SK-N-MC (cell line): ENCODE measurements around the gene SCN4A.

ENCODE experiments used
- EZH2 ChIP-seq: fragments of 200-600 bp; sonication (generic); IDR thresholded peaks from one replicate; pipeline ENCODE4 v1.6.1; 2017; ENCODE audit warnings: antibody characterized with exemption
- POLR2AphosphoS5 ChIP-seq: IDR thresholded peaks from 2 replicates; pipeline ENCODE4 v1.6.1; 2012; ENCODE audit warnings: mild to moderate bottlenecking, low read depth, low read length, borderline replicate concordance

DNA sequence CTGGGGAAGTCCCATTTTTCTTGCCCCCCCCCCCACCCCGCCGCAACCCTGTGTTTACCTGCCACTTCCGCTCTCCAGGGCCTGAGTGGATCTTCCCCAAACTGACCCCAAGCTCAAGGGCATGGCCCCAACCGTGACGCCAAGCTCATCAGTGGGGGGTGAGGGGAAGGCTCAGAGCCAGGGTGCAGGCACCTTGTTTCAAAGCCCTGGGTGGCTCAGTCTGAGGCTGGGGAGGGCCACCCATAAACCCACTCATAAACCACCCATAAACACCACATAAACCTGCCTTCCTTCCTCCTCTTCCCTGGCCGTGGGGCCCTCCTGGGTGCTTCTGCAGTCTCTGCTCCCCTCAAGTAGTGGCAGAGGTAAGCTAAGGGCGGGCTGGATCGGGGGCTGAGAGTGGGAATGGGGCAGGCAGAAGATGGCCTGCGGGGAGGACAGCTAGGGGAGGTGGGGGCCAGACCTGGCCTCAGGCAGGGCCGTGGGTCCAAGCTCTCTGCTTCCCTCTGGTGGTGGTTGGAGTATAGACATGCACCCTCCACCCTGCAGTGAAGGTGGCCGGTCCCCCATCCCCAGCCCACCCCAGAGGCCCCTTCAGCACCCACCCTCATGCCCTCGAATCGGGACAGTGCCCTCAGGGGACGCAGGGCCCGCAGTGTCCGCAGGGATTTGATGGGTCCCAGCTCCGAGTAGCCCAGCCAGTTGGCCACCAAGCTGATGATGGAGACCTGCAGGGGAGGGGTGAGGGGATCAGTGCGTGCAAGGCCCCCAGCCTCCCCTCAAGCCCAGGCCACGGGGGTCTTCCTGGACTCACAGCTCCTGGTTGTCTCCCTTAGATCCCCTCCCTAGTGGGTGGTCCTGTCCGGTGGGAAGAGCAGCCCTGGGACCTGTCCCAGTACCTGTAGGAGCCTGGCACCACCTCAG, 26.0 kb downstream of the SCN4A start:
- TF ChIP-seq POLR2AphosphoS5, result no peak
- no peak for TF ChIP-seq EZH2
